UCSD-AML1 (cell line): Measurements from ENCODE around the gene LRRK2.
"Not testable (repeated sequence)": the region's sequence is repeated elsewhere in the genome, so short reads cannot be mapped to it uniquely, and the experiment has no call there.

ENCODE experiments used
- DNase-seq: peaks from one replicate; lab custom pipeline; 2025; ENCODE audit not compliant: unreplicated experiment; lab: John Stamatoyannopoulos, UW

Gene LRRK2

GRCh38 chr12:40312982-40313576 is 88.3 kb downstream of the LRRK2 start:
- no peak for DNase-seq

DNA sequence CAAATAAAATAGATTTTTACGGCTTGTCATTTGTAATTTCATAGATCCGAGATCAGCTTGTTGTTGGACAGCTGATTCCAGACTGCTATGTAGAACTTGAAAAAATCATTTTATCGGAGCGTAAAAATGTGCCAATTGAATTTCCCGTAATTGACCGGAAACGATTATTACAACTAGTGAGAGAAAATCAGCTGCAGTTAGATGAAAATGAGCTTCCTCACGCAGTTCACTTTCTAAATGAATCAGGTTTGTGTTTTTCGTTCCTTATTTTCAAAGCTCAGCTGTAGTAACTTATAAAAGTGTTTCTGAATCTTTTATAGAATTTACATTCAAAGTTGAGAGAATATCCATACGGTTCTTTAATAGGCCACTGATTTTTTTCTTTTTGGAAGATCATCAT is 89.1 kb downstream of the LRRK2 start:
- DNase-seq, result no peak

- DNase-seq, result no peak
Measured at GRCh38 chr12:40314927-40315326, 90.1 kb downstream of the LRRK2 start.

DNA sequence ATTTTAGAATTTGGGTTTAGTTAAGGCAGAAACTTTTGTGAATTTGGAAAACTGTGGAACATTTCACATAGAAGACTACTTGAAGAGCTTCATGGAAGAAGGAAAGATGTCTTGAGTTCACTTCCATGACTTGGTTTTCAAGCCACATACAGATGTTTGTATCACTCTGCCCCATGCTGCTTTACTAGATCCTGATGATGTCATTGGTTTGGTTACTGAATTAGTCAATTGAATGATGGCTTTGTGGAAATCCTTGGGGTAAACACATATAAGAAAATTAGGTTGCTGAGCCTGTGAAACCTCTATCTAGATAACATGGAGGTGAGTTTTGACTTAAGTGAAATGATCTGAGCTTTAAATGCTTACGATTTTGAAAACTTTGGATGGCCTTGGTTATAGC is 90.6 kb downstream of the LRRK2 start:
- DNase-seq, result no peak

DNA sequence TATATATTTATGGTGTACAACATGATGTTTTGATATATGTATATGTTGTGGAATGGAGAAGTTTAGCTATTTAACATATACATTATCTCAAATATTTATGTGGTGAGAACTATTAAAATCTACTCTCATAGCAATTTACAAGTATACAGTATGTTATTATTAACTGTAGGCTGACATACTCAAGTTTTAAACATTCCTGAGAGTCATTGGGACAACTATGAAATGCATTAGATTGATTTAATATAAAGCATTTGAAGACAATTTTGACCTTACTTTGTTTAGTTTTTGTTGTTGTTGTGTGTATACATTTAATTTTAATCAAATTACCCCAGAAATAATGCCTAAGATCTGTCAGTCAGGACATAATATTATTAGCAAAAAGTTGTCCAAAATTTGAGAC is 99.5 kb downstream of the LRRK2 start:
- DNase-seq, result no peak

DNA sequence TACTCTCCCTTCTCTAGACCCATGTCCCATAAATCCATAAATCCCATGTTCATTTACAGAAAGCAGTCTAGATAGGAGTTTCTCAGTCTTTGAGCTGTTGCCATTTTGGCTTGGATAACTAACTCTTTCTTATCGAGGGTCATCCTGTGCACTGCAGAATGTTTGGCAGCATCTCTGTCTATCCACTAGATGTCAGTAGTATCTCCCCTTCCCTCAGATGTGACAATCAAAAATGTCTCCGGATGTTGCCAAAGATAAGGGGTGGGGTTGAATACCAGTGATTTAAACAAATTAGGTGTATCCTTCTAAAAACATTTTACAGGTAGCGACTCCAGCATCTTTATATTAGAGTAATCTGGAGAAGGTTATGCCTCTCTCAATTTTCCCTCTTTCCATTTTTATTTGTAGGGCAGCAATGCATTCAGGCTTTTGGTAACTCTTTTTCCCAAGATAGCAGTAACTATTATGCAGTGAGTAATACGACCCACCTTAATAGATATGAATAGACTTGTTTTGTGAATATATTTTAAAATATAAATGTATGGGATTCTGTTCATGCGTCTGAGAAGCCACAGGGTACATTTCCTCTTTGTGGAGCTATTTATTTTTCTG is 100.7 kb downstream of the LRRK2 start:
- DNase-seq, result no peak

- no peak for DNase-seq
Measured at GRCh38 chr12:40327535-40327934, 102.7 kb downstream of the LRRK2 start.

DNA sequence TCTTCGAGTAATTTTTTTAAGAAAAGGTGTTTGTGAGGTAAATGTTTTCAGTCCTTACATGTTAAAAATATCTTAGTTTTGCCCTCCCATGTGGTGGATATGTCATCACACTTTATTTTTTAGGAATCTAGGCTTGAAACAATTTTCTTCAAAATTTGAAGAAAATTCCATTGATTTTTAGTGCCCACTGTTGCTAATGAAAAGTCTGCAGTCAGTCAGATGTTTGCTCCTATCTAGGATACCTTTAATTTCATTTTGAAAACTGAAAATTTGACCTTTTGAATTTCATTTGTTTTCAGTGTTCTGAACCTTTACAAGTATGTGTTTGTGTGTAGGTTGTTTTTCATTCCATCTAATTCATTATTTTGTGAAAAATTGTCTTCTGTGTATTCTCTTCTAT is 105.4 kb downstream of the LRRK2 start:
- DNase-seq, result no peak

GRCh38 chr12:40331886-40332285 is 107.1 kb downstream of the LRRK2 start:
- DNase-seq, result no peak

DNA sequence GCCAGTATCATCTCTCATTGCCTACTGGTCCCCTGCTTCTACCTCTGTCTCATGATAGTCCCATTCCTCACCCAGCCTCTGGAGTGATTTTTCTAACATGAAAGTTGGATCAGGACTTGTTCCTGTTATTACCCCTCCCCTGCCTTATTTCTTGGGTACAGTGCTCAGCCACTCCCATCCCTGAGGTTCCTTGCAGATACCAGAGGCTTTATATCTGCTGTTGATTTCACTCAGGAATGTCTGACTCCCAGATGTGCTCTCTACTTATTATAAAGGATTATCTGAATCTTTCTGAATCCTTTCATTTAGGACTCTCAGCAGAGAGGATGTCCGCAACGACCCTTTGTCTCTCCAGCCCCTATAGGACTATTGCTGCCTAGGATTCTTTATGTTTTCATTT is 111.2 kb downstream of the LRRK2 start:
- no peak for DNase-seq

DNA sequence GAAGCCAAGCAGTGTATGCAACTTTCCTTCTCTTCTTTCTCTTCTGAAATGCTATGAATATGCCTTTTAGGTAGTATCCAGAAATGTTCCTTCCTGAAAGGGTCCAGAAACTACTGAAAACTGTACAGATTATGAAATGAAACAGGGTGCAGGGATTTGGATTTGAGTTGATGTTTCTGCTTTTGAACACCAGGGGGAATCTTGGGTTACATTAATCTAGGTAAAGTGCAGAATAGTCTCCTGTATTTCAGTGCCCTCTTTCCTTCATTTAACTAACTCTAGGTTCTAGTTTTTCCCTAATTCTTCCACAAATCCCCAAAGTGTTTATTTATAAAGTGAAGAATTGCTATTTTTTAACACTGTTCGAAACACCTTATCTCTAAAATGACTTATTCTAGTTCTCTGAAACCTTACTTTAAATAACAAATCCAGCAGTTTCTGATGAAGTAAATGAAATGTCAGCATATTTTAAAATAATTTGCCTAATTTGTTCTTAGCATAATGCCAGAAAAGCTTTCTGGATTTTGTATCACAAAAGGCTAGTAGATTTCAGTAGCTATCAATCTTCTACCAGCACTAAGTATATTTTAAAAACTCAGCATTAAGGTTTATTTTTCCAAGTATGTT is 111.9 kb downstream of the LRRK2 start:
- DNase-seq, result no peak

DNA sequence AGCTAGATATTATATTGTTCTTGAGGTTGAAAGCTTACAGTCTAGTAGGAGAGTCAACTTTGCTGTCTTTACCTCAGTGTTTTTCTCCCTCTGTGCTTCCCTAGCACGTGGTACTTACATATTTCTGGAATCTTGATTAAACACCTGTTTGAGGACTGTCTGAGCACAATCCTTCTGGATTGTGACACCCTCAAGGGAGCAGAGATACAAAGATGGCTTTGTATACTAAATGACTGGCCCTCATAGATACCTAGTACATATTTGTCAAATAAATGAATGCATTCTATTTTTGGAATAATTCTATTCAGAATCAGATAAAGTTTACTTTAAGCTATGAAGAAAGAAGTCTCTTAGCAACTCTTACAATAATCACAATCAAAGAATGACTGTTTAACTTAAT is 113.3 kb downstream of the LRRK2 start:
- no peak for DNase-seq

- no peak for DNase-seq
Measured at GRCh38 chr12:40338621-40339020, 113.8 kb downstream of the LRRK2 start.

- DNase-seq, result no peak
Measured at GRCh38 chr12:40342010-40342409, 117.2 kb downstream of the LRRK2 start.

GRCh38 chr12:40343124-40343523 is 118.3 kb downstream of the LRRK2 start:
- no peak for DNase-seq

GRCh38 chr12:40344312-40344711 is 119.5 kb downstream of the LRRK2 start:
- DNase-seq, result no peak

GRCh38 chr12:40351976-40352375 is 127.2 kb downstream of the LRRK2 start:
- no peak for DNase-seq

GRCh38 chr12:40375076-40375475 is 150.3 kb downstream of the LRRK2 start:
- DNase-seq, result no peak

GRCh38 chr12:40376533-40377267 is 151.9 kb downstream of the LRRK2 start:
- no peak for DNase-seq

DNA sequence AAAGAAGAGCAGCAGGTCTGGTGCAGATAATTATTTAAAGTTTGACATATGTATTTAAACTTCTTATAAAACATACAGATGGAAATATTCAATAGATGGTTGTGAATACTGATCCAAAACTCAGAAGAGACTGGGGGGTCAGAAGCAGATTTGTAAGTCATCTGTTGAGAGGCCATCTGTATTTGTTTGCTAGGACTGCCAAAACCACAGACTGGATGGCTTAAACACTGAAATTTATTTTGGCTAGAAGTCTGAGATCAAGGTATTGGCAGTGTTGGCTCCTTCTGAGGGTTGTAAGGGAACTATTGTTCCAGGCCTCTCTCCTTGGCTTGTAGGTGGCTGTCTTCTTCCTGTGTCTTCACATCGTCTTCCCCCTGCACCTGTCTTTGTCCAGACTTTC is 153.9 kb downstream of the LRRK2 start:
- DNase-seq, result no peak

GRCh38 chr12:40382217-40382616 is 157.4 kb downstream of the LRRK2 start:
- no peak for DNase-seq

- DNase-seq, result not testable (repeated sequence)
Measured at GRCh38 chr12:40387279-40387678, 162.5 kb downstream of the LRRK2 start.
